ES-I3 (cell line): ENCODE data around the gene SP3.
A peak's percentile ranks its signal among the peaks of the same experiment; 100 is the strongest.

ENCODE experiments used
- H3K36me3 ChIP-seq: 2 replicates; pipeline ENCODE4 v1.6.1; 2013; ENCODE audit warnings: mild to moderate bottlenecking, low read length, control low read depth, moderate library complexity; ENCODE audit not compliant: insufficient read depth
- H3K4me1 ChIP-seq: 2 replicates; pipeline ENCODE4 v1.6.1; 2013; ENCODE audit warnings: mild to moderate bottlenecking, control low read depth, low read length; ENCODE audit not compliant: insufficient read depth
- H3K9ac ChIP-seq: 2 replicates; pipeline ENCODE4 v1.6.1; 2013; ENCODE audit warnings: low read depth, mild to moderate bottlenecking, low read length, moderate library complexity
- H3K9me3 ChIP-seq: 2 replicates; pipeline ENCODE4 v1.6.1; 2013; ENCODE audit warnings: mild to moderate bottlenecking, low read length, moderate library complexity; ENCODE audit not compliant: control insufficient read depth, insufficient read depth

Gene SP3

DNA sequence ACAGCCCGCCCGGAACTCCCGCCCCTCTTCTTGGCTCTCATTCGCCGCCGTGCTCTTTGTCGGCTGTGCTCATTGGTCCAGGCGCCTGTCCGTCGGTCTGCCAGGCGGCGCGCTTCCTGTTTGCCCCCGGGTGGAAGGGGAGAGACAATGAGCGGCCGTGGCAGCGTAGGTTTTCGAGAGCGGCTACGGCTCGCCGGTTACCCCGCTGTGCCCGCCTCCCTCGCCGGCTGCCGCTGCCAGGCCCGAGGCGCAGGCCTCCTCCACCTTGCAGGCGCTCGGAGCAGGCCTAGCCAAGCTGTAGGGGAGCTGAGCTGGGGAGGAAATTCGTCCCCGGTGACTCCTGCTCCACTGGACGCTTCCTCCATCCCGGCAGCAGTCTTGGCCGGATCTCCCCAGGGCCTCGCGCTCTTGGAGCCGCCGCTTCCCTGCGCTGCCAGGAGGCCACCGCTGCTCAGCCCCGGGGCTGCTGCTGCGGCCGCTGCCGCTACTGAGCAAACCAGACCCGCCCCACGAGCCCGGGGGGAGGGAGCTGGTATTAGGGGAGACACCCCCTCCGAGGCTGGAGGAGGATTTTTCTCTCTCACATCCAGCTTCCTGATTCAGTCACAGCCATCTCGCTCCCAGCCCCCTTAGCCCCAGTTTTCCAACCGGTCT is at the start of gene SP3:
SP3 (minus strand) TSS at position 2 of the 654 bp plus-strand sequence. CDS start 202 bp downstream, outside the sequence.
- H3K36me3 ChIP-seq = no peaks in the 10 kb centered on the region
- H3K4me1 ChIP-seq = peaks cover 6% of the 10 kb centered on the region; the same call in 1 of the 2 replicates
- H3K9me3 ChIP-seq = no peaks in the 10 kb centered on the region
- H3K9ac ChIP-seq = peak within 1 kb of the TSS; percentile 94

GRCh38 chr2:174014699-174015070 is 49.5 kb upstream of the SP3 start:
- Histone ChIP-seq H3K9ac (no peak overlapping the region), H3K36me3 (no peaks in the 10 kb centered on the region), H3K4me1 (peaks cover 22% of the 10 kb centered on the region), H3K9me3 (no peaks in the 10 kb centered on the region)

DNA sequence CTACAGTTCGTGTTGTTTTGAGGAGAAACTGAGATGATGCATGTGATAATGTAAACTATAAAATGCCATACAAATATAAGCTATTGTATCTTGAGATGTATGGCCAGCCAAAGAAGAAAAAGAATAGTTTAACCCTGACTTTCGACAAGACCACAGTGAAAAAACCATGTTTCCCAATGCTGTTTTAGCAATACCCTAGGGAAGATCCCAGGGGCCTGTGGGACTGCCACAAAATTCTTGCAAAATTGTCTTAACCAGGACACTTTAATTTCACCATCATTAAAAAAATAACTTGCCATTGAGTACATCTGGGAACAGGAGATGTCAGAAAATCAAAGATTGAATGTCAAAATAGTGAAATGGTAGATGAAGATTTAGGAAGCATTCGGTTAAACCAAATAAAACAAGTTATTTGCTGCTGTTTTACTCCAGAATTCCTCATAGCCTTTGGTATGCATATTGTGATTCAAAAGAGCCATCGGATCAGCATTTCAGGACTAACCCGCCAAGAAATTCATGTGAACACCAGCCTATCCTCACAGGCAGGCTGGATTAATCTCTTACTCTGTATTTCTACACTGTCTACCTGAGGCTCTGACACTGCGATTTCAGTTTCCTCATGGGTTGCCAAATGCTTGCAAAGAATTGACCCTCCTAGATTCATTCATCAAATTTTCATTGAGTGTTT is 49.0 kb upstream of the SP3 start:
- H3K9me3 ChIP-seq = no peaks in the 10 kb centered on the region
- peaks cover 22% of the 10 kb centered on the region for H3K4me1 ChIP-seq
- no peaks in the 10 kb centered on the region for H3K36me3 ChIP-seq
- peak overlapping the region; percentile 63 for H3K9ac ChIP-seq

DNA sequence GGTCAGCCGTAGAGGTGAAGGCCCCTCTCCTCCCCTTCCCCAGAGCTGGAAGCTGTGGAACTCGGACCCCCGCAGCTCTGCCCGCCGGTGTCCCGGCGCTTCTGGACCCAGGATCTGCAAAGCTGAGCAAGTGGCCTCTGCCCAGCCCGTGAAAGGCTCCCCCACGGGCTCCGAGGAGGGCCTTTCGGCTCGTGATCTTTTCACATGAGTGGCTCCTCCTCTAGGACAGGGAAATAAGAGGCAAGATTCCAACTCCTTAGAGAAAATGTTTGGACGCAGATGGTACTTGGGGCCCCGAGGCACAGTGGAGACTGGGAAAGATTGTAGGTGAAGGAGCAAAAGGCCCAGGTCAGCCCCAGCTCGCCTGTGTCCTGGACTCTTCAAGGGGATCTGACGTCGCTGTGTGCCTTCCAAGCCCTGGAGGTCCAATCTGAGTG is 48.2 kb upstream of the SP3 start:
- Histone ChIP-seq H3K9ac (peak overlapping the region; percentile 63), H3K9me3 (no peaks in the 10 kb centered on the region), H3K4me1 (peaks cover 22% of the 10 kb centered on the region), H3K36me3 (no peaks in the 10 kb centered on the region)

- Histone ChIP-seq H3K9me3 (no peaks in the 10 kb centered on the region), H3K36me3 (no peaks in the 10 kb centered on the region), H3K4me1 (peaks cover 22% of the 10 kb centered on the region), H3K9ac (peak overlapping the region; percentile 63)
Measured at GRCh38 chr2:174012347-174013314, 47.5 kb upstream of the SP3 start.

DNA sequence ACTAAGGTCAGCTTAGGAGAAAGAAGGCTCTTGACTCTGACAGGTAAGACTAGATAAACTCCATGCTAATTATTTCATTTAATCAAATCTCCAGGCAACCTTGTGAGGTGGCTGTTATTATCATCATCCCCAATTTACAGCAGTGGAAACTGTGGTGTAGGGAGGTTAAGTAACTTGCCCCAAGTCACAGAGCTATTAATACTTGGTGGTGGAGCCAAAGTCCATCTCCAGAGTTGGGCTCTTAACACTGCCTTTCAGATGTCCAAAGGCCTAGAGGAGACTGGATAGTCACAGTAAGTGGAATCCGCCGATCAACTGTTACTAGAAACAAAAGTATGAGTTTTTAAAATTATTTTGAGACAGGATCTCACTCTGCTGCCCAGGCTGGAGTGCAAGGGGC is 46.6 kb upstream of the SP3 start:
- H3K9me3 ChIP-seq = no peaks in the 10 kb centered on the region
- H3K4me1 ChIP-seq = peaks cover 22% of the 10 kb centered on the region
- no peak overlapping the region for H3K9ac ChIP-seq
- no peaks in the 10 kb centered on the region for H3K36me3 ChIP-seq

DNA sequence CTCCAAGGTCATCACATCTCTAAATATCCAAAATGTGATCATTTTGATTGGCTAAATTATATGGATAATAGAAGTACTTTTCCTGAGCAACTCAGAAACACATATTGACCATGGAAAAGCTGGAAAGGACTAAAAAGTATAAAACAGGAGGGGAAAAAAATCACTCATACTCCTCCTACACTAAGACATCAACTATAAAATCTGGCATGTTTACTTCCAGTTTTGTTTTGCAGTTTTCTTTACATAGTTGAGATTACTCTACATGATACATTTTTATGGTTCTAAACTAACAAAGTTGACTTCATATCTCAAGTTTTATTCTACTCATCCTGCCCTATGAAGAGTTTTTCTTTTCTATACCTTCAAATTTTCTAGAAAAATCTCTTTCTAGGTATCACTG is 46.0 kb upstream of the SP3 start:
- Histone ChIP-seq H3K4me1 (peaks cover 20% of the 10 kb centered on the region), H3K36me3 (no peaks in the 10 kb centered on the region), H3K9ac (no peak overlapping the region), H3K9me3 (no peaks in the 10 kb centered on the region)

DNA sequence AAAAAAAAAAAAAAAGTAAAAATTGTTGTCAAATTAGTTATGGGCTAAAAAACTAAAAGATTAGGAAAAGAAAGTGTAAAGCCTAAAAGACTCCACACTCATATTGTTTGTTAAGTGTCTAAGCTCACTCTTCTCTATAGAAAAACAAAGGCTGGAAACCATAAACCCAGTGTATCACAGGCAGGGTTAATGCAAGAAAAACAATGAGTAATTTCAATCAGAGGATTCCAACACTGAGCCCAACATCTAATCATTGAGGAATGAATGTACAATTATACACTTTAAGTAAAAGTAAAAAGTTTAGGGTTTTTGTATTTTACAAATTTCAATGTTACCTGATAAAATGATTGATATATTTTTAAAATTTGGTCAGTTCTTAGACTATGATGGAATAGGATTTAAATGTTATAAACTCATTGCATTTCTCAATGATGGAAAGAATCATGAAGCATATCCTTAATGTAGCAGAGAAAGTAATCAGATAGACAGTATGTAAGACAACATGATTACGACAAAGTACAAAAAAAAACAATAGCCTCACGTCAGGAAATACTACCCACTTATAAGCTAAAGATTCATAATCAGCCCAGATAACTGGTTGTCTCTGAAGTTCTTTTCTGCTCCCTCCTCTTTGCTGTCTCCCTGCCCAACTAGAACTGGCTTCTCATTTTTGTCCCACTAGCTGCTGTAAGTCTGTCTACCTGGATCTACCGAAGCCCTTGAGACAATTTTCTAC is 44.5 kb upstream of the SP3 start:
- H3K9ac ChIP-seq = no peak overlapping the region
- peaks cover 12% of the 10 kb centered on the region for H3K4me1 ChIP-seq
- no peaks in the 10 kb centered on the region for H3K36me3 ChIP-seq
- H3K9me3 ChIP-seq = no peaks in the 10 kb centered on the region

GRCh38 chr2:174008720-174009119 is 43.5 kb upstream of the SP3 start:
- H3K9ac ChIP-seq = no peak overlapping the region
- no peaks in the 10 kb centered on the region for H3K9me3 ChIP-seq
- no peaks in the 10 kb centered on the region for H3K36me3 ChIP-seq
- H3K4me1 ChIP-seq = peaks cover 11% of the 10 kb centered on the region

- Histone ChIP-seq H3K4me1 (peaks cover 14% of the 10 kb centered on the region), H3K9ac (no peak overlapping the region), H3K36me3 (no peaks in the 10 kb centered on the region), H3K9me3 (no peaks in the 10 kb centered on the region)
Measured at GRCh38 chr2:174007010-174007409, 41.8 kb upstream of the SP3 start.

DNA sequence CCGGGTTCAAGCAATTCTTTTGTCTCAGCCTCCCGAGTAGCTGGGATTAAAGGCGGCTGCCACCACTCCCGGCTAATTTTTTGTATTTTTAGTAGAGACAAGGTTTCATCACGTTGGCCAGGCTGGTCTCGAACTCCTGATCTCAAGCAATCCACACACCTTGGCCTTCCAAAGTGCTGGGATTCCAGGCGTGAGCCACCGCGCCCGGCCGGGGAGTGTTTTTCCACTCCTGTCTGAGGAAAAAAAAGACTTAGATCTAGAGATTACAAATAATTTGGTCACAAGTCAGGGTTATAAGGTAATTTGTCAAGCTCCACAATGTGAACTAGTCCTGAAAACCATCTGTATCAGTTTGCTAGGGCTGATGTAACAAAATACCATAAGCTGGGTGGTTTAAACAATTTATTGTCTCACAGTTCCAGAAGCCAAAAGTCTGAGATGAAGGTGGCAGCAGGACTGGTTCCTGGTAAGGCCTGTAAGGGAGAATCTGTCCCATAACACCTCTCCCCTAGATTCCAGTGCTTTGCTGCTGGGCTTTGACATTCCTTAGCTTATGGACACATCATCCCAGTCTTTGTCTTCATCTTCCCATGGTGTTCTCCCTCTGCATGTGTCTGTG is 40.7 kb upstream of the SP3 start:
- H3K36me3 ChIP-seq = no peaks in the 10 kb centered on the region
- no peaks in the 10 kb centered on the region for H3K9me3 ChIP-seq
- H3K9ac ChIP-seq = no peak overlapping the region
- peaks cover 14% of the 10 kb centered on the region for H3K4me1 ChIP-seq

DNA sequence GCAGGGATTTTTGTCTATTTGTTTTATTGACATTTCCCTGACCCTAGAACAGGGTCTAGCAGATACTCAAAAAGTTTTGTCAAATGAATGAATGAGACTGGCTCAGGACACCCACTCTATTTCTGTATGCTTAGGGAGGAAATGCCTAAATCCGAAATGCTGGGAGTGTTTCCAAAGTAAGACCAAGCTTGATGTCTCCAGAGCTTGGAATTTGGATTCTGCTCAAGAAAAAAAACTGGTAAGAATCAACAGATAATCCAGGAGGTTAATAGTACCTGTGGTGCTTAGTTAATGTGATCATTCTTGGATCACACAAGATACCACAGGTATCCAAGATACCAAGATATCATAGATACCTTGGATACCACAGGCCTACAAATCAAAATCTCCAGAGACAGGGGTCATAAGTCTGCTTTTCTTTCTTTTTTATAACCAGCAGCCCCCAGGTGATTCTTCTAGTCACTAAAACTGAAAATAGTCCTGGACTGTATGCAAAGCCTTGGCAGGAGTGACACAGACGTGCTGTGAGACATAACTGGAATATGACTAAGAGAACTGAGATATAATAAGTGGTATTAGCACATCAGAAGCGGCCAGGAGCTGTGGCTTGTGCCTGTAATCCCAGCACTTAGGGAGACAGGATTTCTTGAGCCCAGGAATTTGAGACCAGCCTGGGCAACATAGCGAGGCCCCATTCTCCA is 39.9 kb upstream of the SP3 start:
- no peaks in the 10 kb centered on the region for H3K36me3 ChIP-seq
- H3K9me3 ChIP-seq = no peaks in the 10 kb centered on the region
- H3K4me1 ChIP-seq = peaks cover 14% of the 10 kb centered on the region
- no peak overlapping the region for H3K9ac ChIP-seq
